Mesenchymal stem cell (in vitro differentiated cells and primary cell): ENCODE data around the gene NOSIP.
A peak's percentile ranks its signal among the peaks of the same experiment; 100 is the strongest.

Experiments used
- DNase-seq: peaks from one replicate; pipeline ENCODE4 v3.0.0-alpha.2; 2013
- H2AFZ ChIP-seq: one replicate; pipeline ENCODE4 v1.6.1; 2013; ENCODE audit warnings: low read depth, mild to moderate bottlenecking, control low read depth, inconsistent platforms, low read length, moderate library complexity
- H2AK5ac ChIP-seq: 2 replicates; pipeline ENCODE4 v1.6.1; 2013; ENCODE audit warnings: low read length, moderate library complexity, mild to moderate bottlenecking, inconsistent platforms; ENCODE audit not compliant: severe bottlenecking
- H2BK120ac ChIP-seq: one replicate; pipeline ENCODE4 v1.6.1; 2013; ENCODE audit warnings: low read depth, mild to moderate bottlenecking, inconsistent platforms, low read length, moderate library complexity
- H2BK12ac ChIP-seq, 2 experiments: one replicate each; pipeline ENCODE4 v1.6.1; 2013; ENCODE audit warnings: inconsistent platforms in 2 of 2, low read length in 2 of 2, mild to moderate bottlenecking in 2 of 2, moderate library complexity in 2 of 2, control low read depth in 1 of 2
- H2BK15ac ChIP-seq: one replicate; pipeline ENCODE4 v1.6.1; 2013; ENCODE audit warnings: mild to moderate bottlenecking, low read depth, inconsistent platforms; ENCODE audit not compliant: poor library complexity, severe bottlenecking
- H2BK5ac ChIP-seq: 2 replicates; pipeline ENCODE4 v1.6.1; 2013; ENCODE audit warnings: low read depth, mild to moderate bottlenecking, low read length, control low read depth, inconsistent platforms; ENCODE audit not compliant: poor library complexity, severe bottlenecking
- H3K14ac ChIP-seq, 2 experiments: one replicate each; pipeline ENCODE4 v1.6.1; 2013; ENCODE audit warnings: inconsistent platforms in 2 of 2, low read length in 2 of 2, control low read depth in 1 of 2, mild to moderate bottlenecking in 1 of 2, moderate library complexity in 1 of 2
- H3K18ac ChIP-seq, 2 experiments: one replicate each; pipeline ENCODE4 v1.6.1; 2013; ENCODE audit warnings: inconsistent platforms in 2 of 2, low read length in 2 of 2, control low read depth in 1 of 2, low read depth in 1 of 2, mild to moderate bottlenecking in 1 of 2
- H3K23ac ChIP-seq, 2 experiments: one replicate each; pipeline ENCODE4 v1.6.1; 2013; ENCODE audit warnings: inconsistent platforms in 2 of 2, low read length in 2 of 2, mild to moderate bottlenecking in 2 of 2, moderate library complexity in 2 of 2, control low read depth in 1 of 2
- H3K27ac ChIP-seq: 2 replicates; pipeline ENCODE4 v1.5.1; 2013; ENCODE audit warnings: mild to moderate bottlenecking, moderate library complexity, low read length, control low read depth, inconsistent platforms; ENCODE audit not compliant: poor library complexity, severe bottlenecking
- H3K27me3 ChIP-seq, 2 experiments: 2 replicates each; pipeline versions ENCODE4 v1.6.1 to v1.7.0; 2013; ENCODE audit warnings: low read length in 2 of 2, mild to moderate bottlenecking in 2 of 2, moderate library complexity in 2 of 2, control low read depth in 1 of 2, inconsistent platforms in 1 of 2; ENCODE audit not compliant: control insufficient read depth in 1 of 2, insufficient read depth in 1 of 2
- H3K36me3 ChIP-seq, 2 experiments: 2 replicates each; pipeline versions ENCODE4 v1.6.1 to v1.7.0; 2013; ENCODE audit warnings: low read length in 2 of 2, control low read depth in 1 of 2, inconsistent platforms in 1 of 2, low read depth in 1 of 2, mild to moderate bottlenecking in 1 of 2; ENCODE audit not compliant: insufficient read depth in 2 of 2, control insufficient read depth in 1 of 2
- H3K4ac ChIP-seq, 2 experiments: one replicate each; pipeline ENCODE4 v1.6.1; 2013; ENCODE audit warnings: inconsistent platforms in 2 of 2, low read length in 2 of 2, mild to moderate bottlenecking in 2 of 2, moderate library complexity in 2 of 2, control low read depth in 1 of 2, low read depth in 1 of 2
- H3K4me1 ChIP-seq: 2 replicates; pipeline ENCODE4 v1.6.1; 2013; ENCODE audit warnings: low read depth, low read length, control low read depth; ENCODE audit not compliant: control insufficient read depth, insufficient read depth
- H3K4me2 ChIP-seq: 2 replicates; pipeline ENCODE4 v1.6.1; 2013; ENCODE audit warnings: low read length, mild to moderate bottlenecking, inconsistent platforms; ENCODE audit not compliant: poor library complexity, severe bottlenecking
- H3K4me3 ChIP-seq, 2 experiments: 2 replicates each; pipeline versions ENCODE4 v1.5.1 to v1.7.0; 2013; ENCODE audit warnings: low read length in 2 of 2, mild to moderate bottlenecking in 2 of 2, control low read depth in 1 of 2, low read depth in 1 of 2; ENCODE audit not compliant: insufficient read depth in 1 of 2
- H3K79me1 ChIP-seq: replicated peaks from 2 replicates; pipeline ENCODE4 v1.6.1; 2013; ENCODE audit warnings: mild to moderate bottlenecking, control low read depth, low read length, inconsistent platforms; ENCODE audit not compliant: poor library complexity, severe bottlenecking
- H3K9ac ChIP-seq: 2 replicates; pipeline ENCODE4 v1.7.0; 2013; ENCODE audit warnings: mild to moderate bottlenecking, low read length, moderate library complexity
- H3K9me3 ChIP-seq: 2 replicates; pipeline ENCODE4 v1.7.0; 2013; ENCODE audit warnings: mild to moderate bottlenecking, low read length; ENCODE audit not compliant: control insufficient read depth
- H4K8ac ChIP-seq: one replicate; pipeline ENCODE4 v1.6.1; 2013; ENCODE audit warnings: inconsistent platforms, mild to moderate bottlenecking, low read length, moderate library complexity
- H4K91ac ChIP-seq: one replicate; pipeline ENCODE4 v1.6.1; 2013; ENCODE audit warnings: mild to moderate bottlenecking, low read length, inconsistent platforms
- WGBS: methylation state at CpG from one replicate; pipeline ENCODE4 v1.1.7; 2013; ENCODE audit warnings: mixed read lengths; 5-methylcytosine and 5-hydroxymethylcytosine counted together

NOSIP gene

DNA sequence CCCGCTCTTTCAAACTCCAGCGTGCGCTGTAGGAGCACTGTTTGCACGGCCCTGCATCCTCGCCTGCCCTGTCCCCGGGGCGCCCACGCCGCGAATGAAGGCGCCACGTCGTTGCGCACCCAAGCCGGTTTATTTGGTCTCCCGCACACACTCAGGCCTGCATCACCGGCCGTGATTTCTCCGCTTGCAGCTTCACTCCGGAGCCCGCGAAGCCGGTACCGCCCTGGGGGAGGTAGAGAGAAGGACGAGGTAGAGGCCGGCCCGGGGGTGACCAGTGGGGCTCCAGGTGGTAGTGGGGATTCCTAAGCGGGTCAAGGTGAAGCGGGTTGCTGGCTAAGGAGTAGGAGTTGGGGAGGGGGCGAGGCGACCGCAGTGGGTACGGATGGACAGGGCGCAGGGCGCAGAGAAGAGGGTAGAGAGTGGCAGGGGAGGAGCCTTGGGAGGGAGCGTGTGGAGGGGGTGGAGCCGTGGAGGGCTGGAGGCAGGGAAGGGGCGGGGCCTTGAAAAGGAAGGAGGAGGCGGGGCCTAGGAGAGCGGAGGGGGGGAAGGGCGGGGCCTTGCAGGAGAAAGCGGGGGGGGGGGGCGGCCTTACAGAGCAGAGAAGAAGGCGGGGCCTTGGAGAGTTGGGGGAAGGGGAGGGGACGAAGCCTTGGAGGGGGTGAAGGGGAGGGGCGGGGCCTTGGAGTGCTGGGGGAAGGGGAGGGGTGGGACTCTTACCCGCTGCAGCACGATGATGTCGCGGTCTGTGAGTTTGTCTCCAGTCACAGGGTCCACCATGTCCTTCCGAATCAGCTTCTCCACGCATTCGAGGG lies 24.6 kb downstream of the NOSIP start:
- Histone ChIP-seq H3K79me1 (peaks cover 21% of the 10 kb centered on the region), H3K4me3 (no peak overlapping the region), H3K4me2 (no peak overlapping the region), H2AFZ (no peak overlapping the region), H3K18ac (no peak overlapping the region), H3K4ac (no peak overlapping the region), H2BK15ac (no peak overlapping the region), H2BK5ac (no peak overlapping the region), H3K36me3 (peaks cover 61 to 68% of the 10 kb centered on the region in 2 experiments), H2AK5ac (no peak overlapping the region), H3K4me1 (peaks cover 7% of the 10 kb centered on the region), H2BK120ac (no peak overlapping the region), H3K14ac (no peak overlapping the region), H4K91ac (no peak overlapping the region), H2BK12ac (no peak overlapping the region), H3K27me3 (no peaks in the 10 kb centered on the region), H3K27ac (no peak overlapping the region), H3K9ac (no peak overlapping the region), H3K23ac (no peak overlapping the region), H4K8ac (no peak overlapping the region), H3K9me3 (no peaks in the 10 kb centered on the region)
- 93% methylated on average over 49 of the region's 53 CpGs for WGBS
- DNase-seq, result peak; percentile 29

GRCh38 chr19:49554701-49555181 lies 25.6 kb downstream of the NOSIP start:
- H3K27me3 ChIP-seq, result no peaks in the 10 kb centered on the region
- H3K9ac ChIP-seq, result no peak overlapping the region
- H2BK15ac ChIP-seq, result no peak overlapping the region
- H4K8ac ChIP-seq, result no peak overlapping the region
- H3K9me3 ChIP-seq, result no peaks in the 10 kb centered on the region
- peak overlapping the region in 1 of 2 experiments; percentile 22 for H3K4me3 ChIP-seq
- no peak overlapping the region for H3K18ac ChIP-seq
- H3K23ac ChIP-seq, result peak overlapping the region in 1 of 2 experiments; percentile 27
- H2AK5ac ChIP-seq, result no peak overlapping the region
- no peak overlapping the region for H2AFZ ChIP-seq
- peaks cover 12% of the 10 kb centered on the region for H3K79me1 ChIP-seq
- H3K4me1 ChIP-seq, result peaks cover 2% of the 10 kb centered on the region
- no peak overlapping the region for H3K27ac ChIP-seq
- peak overlapping the region in 1 of 2 experiments; percentile 31 for H3K14ac ChIP-seq
- DNase-seq, result no peak
- no peak overlapping the region for H2BK5ac ChIP-seq
- H2BK12ac ChIP-seq, result peak overlapping the region in 1 of 2 experiments; percentile 11
- WGBS, result 96% methylated on average over 17 of the region's 17 CpGs
- no peak overlapping the region for H3K4me2 ChIP-seq
- H2BK120ac ChIP-seq, result no peak overlapping the region
- H3K36me3 ChIP-seq, result peaks cover 58 to 59% of the 10 kb centered on the region in 2 experiments
- no peak overlapping the region for H3K4ac ChIP-seq
- no peak overlapping the region for H4K91ac ChIP-seq

DNA sequence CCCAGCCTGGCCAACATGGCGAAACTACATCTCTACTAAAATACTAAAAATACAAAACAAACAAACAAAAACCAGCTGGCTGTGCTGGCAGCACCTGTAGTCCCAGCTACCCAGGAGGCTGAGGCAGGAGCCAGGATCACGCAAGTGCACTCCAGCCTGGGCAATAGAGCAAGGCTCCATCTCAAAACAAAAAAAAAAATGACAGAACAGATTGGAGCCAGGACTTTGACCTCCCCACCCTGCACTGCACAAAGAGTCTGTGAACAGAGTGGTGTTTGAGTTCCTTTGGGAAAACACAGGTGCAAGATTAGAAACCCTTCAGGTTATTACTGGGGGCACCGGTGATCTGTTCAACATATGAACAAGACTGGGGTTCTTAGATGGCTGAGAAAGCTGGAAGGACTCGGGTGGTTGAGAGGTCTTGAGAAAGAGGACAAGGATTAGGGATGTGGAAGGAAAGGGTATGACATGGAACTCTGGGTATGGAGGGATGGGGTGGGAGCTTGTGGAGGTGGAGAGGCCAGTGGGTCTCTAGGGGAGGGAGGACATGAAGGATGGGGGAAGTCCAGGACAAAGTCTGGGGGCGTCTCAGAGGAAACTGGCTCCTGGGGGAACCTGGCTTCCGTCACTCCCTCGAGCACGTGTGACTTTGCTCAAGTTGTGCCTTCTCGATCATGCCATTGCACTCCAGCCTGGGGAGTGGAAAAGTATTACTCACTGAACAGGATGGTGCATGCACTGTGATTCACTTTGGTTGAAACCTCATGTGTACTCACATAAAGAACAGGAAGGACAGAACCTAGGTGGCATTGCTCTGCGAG lies 26.7 kb downstream of the NOSIP start:
- Histone ChIP-seq H2BK12ac (no peak overlapping the region), H3K14ac (no peak overlapping the region), H2AFZ (no peak overlapping the region), H3K4ac (no peak overlapping the region), H3K27me3 (no peaks in the 10 kb centered on the region), H3K36me3 (peaks cover 49 to 51% of the 10 kb centered on the region in 2 experiments), H3K9ac (peak overlapping the region; percentile 7), H2BK5ac (no peak overlapping the region), H3K23ac (no peak overlapping the region), H3K27ac (no peak overlapping the region), H3K4me2 (no peak overlapping the region), H3K4me1 (peaks cover 2% of the 10 kb centered on the region), H2AK5ac (no peak overlapping the region), H2BK120ac (no peak overlapping the region), H4K8ac (no peak overlapping the region), H3K9me3 (no peaks in the 10 kb centered on the region), H3K18ac (no peak overlapping the region), H3K79me1 (peaks cover 9% of the 10 kb centered on the region), H4K91ac (no peak overlapping the region), H3K4me3 (no peak overlapping the region), H2BK15ac (no peak overlapping the region)
- WGBS, result 78% methylated on average over 10 of the region's 10 CpGs
- DNase-seq, result peak; percentile 67

DNA sequence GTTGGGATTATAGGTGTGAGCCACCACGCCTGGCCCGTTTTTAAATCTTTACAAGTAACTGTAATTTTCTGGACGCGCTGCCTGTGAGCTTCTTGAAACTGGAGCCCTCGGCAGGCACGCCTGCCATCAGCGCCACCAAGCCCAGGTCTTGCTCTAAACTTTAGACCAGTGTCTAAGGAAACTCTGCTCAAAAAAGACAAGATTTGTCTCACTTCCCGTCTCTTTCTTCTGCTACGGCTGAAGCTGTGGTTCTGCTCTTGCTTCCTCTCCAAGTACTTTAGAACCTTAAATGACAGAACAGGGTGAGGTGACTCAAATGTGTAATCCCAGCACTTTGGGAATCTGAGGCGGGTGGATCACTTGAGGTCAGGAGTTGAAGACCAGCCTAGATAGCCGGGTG lies 27.6 kb downstream of the NOSIP start:
- Histone ChIP-seq H3K79me1 (peaks cover 6% of the 10 kb centered on the region), H3K27ac (no peak overlapping the region), H3K4me3 (no peak overlapping the region), H2AK5ac (no peak overlapping the region), H3K27me3 (no peaks in the 10 kb centered on the region), H2BK5ac (no peak overlapping the region), H3K36me3 (peaks cover 40 to 42% of the 10 kb centered on the region in 2 experiments), H3K9me3 (no peaks in the 10 kb centered on the region), H3K14ac (no peak overlapping the region), H2AFZ (no peak overlapping the region), H2BK12ac (no peak overlapping the region), H2BK120ac (no peak overlapping the region), H2BK15ac (no peak overlapping the region), H4K8ac (no peak overlapping the region), H3K4ac (no peak overlapping the region), H3K23ac (no peak overlapping the region), H3K4me2 (no peak overlapping the region), H3K4me1 (peaks cover 2% of the 10 kb centered on the region), H4K91ac (no peak overlapping the region), H3K18ac (no peak overlapping the region), H3K9ac (no peak overlapping the region)
- WGBS, result 95% methylated on average over 11 of the region's 11 CpGs
- DNase-seq, result no peak
